ENCODE results near the gene CCDC91. TPM values are rescaled to one million over a fixed set of nuclear protein-coding genes. Genes with fewer than 3 reads are reported as not detected.

Gene CCDC91, protein sequence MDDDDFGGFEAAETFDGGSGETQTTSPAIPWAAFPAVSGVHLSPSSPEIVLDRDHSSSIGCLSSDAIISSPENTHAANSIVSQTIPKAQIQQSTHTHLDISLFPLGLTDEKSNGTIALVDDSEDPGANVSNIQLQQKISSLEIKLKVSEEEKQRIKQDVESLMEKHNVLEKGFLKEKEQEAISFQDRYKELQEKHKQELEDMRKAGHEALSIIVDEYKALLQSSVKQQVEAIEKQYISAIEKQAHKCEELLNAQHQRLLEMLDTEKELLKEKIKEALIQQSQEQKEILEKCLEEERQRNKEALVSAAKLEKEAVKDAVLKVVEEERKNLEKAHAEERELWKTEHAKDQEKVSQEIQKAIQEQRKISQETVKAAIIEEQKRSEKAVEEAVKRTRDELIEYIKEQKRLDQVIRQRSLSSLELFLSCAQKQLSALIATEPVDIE
- total RNA-seq: 10 to 100 TPM; 37.9 to 40.7 TPM
- long read RNA-seq, donor 1, partial matches to known transcripts: 1 of 17 reads
- long read RNA-seq, donor 1, other reads (novel, unspliced or antisense): 13 of 17 reads
- long read RNA-seq, donor 2, transcript CCDC91-205 (11 exons, 1,301 nt): major isoform, 16 of 46 reads
- long read RNA-seq, donor 2, partial matches to known transcripts: 14 of 46 reads
- long read RNA-seq, donor 2, other reads (novel, unspliced or antisense): 15 of 46 reads

DNA sequence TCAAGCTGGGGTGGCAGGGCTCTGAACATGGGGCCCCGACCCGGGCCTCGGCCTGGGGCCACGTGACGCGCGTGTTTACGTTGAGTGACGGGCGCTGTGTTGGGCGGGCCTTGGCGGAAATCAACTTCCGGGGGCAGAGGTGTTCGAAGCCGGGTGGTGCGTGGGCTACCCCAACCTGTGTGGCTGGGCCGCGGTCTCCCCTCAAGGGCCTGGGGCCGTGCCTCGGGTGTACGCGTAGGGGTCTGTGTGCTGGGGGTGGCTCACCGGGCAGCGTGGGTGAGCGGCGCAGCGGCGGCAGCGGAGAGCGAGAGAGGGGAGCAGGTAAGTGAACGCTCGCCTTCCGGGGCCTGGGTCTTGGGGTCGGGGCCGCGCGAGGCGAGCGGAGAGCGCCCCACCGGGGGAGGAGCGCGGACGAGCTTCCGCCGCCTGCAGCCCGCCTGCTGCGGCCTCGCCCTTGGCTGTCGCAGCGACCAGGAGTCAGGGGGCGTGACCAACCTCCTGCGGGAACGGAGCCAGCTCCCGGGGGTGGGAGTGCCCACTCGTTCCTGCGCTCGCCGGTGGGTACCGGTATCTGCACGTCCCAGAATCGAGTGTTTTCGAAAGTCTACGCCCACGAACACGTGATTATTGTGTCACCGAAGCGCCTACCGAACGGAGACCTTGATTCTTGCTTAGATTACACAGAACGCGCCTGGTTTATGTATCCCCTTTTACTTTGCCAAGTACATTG, at the start of gene CCDC91:
Gene CCDC91, plus strand, starts transcription at position 136 of the 730 bp plus-strand sequence. CDS start 66,760 bp downstream, outside the sequence.
- intact Hi-C loops (cut with DNase I): no loop called here
- peak; percentile 96 for DNase-seq (ENCODE audit: low spot score)

DNA sequence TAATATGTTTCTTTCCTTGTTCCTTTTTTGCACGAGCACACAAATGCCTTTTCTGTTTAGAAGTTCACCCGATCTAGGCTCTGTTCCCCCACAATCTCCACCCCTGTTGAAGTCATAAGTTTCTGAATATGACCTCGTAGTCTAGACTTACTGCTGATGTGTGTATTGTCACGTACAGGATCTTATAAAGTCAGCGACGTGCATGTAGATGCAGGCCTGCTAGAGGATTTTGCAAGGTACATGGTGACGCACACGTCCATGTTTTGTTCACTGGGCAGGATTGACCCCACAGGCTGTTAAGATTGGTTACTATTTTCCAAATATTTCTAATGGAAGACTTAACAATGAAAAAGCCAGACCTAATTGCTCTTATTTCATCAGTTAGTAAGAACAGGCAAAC, 46.2 kb upstream of the CCDC91 start:
- intact Hi-C loops (cut with DNase I): no loop called here

DNA sequence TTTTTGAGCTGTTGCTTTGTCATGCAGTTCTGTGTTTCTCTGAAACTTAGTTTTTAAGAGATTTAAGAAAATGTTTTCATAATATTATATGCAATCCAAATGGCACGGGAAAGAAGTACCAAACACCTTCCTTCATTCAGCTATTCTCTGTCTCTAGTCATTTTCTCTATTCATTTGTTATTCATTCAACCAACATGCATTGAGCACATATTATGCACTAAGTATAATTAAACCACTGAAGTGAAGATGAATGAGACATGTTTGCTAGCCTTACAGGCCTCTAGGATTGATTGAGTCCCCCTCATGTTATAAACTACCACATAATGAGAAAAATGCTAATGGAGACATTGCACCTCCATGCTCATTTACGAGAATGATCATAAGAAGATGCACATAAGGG, 45.7 kb upstream of the CCDC91 start:
- DNase-seq (ENCODE audit: low spot score): no peak

More for the DNA sequence above, 46.2 kb upstream of the CCDC91 start:
- no peak for DNase-seq (ENCODE audit: low spot score)

DNA sequence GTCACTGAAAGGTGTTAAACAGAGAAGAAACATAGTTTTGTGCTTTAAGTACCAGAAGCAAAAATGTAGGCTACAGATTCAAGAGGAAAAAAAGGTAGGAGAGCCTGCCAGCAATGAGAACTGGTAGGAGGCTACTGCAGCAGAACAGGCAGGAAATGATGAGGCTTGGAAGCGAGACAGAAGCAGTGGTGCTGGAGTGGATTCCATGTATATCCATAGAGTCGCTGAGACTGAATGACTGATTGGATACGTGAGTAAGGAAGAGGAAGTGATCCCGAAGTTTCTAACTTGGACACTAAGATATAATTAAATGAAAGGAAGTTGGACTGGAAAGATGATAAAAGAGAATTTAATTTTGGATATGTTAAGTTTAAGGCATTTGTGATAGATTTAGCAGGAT, 45.0 kb upstream of the CCDC91 start:
- intact Hi-C loops (cut with DNase I): no loop called here
- no peak for DNase-seq (ENCODE audit: low spot score)

More for the DNA sequence above, 45.7 kb upstream of the CCDC91 start:
- intact Hi-C loops (cut with DNase I): no loop called here

DNA sequence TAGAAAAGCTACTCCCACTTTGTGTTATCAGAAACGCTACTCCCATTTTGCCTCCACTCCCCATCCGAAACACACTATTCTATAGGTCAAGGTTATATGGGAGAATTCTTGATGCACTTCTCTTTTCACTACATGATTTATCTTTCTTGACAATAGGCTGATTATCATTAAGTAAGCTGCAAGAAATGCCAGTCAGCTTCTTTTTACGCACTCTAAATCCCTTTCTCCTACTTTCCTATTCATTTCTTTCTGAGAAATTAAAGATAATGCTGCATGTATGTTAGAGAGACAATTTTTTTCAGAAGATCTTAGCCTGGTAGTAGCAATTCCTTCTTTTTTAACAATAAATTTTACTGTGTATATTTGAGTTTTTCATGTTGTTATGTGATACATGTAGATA, 41.0 kb upstream of the CCDC91 start:
- intact Hi-C loops (cut with DNase I): no loop called here
- DNase-seq (ENCODE audit: low spot score): no peak

DNA sequence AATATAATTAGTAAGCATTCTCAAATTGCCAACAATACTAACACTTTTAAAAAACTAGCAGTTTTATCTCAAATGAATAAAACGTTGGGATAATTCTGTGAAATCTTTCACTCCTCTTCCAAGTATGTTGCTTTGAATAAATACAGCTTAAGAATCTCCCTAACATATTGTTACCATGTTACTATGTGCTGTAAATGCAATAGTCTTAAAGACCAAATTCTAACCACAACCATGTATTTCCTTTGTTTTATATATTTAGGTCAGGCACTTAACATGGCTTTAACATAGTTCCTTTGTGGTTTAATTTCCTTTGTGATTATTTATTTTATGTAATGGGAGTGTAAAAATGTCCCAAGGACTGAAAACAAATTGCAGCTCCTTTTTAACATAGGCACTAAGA, 33.9 kb upstream of the CCDC91 start:
- intact Hi-C loops (cut with DNase I): no loop called here
- no peak for DNase-seq (ENCODE audit: low spot score)

DNA sequence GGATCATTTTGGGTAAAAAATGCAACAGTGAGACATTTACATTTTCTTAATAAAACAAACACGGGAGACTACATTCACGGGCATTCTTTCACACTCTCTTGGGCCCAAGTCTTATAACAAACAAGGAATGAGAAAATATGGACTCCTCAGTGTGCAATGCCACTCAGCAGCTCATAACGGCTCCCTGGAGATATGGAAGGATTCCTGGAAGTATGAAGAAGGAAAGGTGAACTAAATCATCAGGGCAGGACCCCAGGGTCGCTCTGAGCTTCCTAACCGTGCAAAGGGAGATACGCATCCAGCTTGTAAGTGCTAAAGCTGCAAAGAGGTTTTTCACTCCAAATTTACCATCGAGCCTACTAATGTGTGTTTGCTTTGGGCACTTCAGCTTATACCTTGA, 33.5 kb upstream of the CCDC91 start:
- DNase-seq (ENCODE audit: low spot score): no peak
- intact Hi-C loops (cut with DNase I): no loop called here

DNA sequence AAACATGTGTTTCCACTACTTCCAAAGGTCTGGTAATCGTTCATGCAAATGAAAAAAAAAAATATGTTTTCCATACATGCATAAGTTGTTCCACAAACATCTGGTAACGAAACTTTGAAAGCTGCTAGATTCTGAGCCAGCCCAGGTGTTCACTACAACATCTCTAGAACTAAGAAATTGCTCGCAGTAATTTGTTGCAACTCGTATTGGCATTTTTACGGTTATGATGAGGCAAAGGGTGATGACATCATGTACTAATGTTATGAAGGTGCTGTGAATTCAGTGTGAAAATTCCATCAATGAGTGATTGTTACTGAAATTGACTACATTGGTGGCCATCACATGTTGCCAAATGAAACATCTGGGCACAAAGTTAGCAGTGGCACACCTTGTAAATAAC, 31.9 kb upstream of the CCDC91 start:
- no peak for DNase-seq (ENCODE audit: low spot score)
- intact Hi-C loops (cut with DNase I): no loop called here

DNA sequence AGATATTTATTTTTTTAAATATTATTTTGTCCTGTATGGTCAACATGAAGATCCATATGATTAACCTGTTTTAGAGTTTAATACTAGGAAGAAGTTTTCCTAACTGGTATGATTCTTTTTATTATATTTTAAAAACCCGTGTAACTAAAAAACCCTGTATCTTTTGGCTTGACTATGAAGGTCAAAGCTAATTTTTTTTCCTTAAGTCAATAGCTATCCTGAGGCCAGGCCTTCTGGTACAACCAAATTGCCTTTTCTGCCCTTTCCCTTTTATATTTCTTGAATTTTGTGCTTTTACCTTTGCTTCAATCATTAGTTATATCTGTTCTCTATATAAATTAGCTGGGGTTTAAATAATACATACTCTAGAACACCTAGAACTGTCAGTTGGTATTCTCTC, 30.6 kb upstream of the CCDC91 start:
- intact Hi-C loops (cut with DNase I): no loop called here
- no peak for DNase-seq (ENCODE audit: low spot score)

DNA sequence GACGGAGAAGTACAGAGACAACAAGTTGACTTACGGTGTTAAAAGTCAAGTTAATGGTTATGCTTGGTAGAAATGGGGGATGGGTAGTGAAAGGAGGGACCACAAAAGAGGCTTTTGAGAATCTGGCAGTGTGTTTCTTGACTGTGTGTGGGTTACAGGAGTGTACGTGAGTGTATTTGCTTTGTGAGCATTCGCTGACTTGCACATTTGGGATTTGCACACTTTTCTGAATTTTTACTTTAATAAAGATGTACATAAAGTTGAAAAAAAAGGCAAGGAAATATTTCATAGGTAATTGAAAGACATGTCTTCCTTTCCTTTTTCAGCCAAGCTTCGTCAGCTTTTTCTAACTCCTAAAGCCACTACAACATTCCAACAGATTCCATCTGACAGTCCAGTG, 28.6 kb upstream of the CCDC91 start:
- DNase-seq (ENCODE audit: low spot score): no peak
- intact Hi-C loops (cut with DNase I): no loop called here

DNA sequence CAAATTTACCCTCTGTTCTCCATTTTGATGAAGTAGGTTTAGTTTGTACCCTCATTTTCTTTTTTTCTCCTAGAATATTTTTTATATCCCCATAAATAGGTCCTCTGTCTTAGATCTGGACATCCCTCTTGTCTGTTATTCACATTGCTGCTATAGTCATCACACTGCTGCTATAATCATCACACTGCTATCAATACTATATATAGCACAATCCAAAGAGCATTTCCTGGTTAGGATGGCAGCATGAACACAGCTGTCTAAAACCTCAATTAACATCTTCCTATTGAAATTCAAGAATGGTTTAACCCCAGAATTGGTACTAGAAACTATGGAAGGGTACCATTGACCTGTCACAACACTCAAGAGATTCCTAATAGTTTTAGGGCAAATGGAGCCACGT, 27.6 kb upstream of the CCDC91 start:
- DNase-seq (ENCODE audit: low spot score): no peak
- intact Hi-C loops (cut with DNase I): no loop called here

DNA sequence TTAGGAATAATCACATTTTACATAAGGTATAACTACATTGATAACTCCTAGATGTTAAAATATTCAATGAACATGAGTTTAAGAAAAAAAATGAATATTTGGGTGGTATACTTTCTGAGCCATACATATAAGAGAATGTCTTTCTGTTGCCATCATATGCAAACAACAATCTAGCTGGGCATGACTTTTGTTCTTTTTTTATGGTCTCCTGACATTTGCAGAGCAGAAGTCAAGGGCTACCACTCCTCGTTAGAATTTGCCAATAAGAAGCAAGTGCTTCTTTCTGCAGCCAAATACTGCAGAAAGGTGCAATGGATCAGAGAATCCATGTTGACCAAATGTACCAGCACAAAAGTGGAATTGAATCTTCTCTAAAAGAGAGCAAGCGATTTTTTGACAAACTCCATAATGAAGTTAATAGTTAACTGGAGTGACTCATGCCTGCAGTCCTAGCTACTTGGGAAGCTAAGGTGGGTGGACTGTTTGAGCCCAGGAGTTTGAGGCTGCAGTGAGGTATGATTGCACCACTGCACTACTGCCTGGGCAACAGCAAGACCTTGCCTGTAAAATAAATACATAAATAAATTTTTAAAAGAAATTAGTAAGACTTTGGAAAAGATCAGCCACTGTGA, 25.5 kb upstream of the CCDC91 start:
- intact Hi-C loops (cut with DNase I): no loop called here

DNA sequence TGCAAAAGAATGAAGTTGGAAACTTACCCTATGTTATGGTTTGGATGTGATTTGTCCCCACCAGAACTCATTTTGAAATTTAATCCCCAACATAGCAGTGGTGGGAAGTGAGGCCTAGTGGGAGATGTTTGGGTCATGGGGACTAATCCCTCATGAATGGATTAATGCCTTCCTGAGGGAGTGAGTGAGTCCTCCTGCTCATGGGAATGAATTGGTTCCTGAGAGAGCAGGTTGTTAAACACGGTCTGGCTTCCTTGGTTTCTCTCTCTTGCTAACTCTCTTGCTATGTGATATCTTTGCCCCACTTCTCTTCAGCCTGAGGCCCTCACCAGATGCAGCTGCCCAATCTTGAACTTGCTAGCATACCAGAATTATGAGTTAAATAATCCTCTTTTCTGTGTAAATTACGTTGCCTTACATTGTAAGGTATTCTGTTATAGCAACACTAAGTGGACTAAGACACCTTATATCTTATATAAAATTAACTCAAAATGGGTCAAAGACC, 22.2 kb upstream of the CCDC91 start:
- DNase-seq (ENCODE audit: low spot score): no peak
- intact Hi-C loops (cut with DNase I): no loop called here

More for the DNA sequence above, 25.5 kb upstream of the CCDC91 start:
- no peak for DNase-seq (ENCODE audit: low spot score)

DNA sequence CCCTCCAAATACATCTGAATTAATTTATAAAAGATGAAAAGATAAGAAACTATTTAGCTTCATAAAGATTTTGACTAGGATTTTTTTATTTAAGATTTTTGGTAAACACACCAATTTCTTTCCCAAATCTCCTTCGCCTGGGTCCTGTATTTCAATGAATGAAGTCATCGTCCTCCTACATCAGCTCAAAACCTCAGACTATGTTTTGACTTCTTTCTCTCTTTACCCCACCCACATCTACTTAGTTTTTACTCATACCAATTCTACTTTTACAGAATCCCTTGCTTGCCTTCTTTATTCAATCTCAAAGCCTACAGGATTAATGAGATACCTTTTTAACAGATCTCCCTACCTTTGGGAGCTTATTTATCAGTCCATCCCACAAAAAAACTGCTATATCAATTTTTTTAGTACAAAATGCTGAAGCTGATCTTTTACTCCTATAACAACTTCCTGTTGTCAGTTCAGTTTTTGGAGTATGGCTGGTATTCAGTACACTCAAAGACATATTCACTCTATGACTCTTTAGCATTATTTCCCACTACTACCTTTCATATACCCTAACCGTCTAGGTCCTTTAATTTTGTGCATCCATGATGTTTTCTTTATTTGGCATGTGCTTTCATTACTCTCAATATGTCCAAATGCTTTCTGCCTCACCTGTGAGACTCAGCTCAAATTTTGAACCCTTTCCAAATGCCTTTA, 18.7 kb upstream of the CCDC91 start:
- intact Hi-C loops (cut with DNase I): no loop called here

DNA sequence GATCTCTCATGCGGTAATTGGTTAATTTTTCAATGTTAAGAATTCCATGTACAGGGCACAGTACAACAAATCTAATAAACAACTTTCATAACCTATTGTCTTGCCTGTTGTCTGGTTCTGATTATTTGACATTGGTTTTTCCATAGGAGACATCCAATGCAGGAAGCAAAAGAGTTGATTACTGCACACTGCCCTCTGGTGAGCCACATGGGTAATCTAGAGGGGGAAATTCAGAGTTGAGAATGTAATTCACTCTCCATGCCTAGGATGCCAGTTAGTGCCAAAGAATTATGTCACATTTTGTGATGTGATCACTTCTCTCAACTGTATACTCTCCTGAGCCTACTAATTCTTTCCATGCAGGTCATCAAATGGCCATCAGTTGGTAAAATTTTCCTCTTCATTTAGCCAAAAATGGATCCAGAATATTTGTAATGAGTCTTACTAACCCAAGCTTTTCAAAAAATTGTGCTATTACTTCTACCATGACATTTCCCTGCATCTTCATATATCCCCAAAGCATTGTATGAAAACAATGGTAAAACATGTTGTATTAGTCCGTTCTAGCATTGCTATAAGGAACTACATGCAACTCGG, 17.7 kb upstream of the CCDC91 start:
- intact Hi-C loops (cut with DNase I): no loop called here
- no peak for DNase-seq (ENCODE audit: low spot score)

More for the DNA sequence above, 18.7 kb upstream of the CCDC91 start:
- DNase-seq (ENCODE audit: low spot score): no peak

DNA sequence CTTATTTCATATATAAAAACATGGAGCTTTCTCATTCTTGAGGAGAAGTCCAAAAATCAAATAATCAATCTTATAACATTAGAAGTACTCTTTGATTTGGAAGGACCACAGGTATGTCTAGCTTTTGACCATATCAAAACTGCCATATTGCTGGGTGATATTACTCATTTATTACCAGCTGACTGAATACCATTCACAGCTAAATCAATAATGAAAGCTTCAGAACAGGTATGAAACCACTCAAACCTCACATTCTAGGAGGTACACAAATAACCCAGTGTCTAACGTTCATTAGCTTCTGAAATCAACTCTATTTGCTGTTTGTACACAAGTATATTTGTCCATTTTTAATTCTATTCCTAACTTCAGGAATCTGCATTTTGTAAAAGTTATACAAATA, 16.8 kb upstream of the CCDC91 start:
- no peak for DNase-seq (ENCODE audit: low spot score)

DNA sequence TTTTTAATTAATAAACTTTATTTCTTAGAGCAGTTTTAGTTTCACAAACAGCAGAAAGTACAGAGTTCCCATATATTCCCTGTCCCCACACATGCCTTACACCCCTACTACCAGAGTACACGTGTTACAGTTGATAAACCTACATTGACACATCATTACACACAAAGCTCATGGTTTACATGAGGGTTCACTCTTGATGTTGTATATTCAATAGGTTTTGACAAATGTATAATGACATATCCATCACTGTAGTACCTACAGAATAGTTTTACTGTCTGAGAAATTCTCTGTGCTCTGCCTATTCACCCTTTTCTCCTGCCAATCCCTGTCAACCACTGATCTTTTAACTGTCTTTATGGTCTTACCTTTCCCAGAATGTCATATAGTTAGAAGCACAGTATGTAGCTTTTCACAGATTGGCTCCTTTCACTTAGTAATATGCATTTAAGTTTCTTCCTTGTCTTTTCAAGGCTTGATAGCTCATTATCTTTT, 15.1 kb upstream of the CCDC91 start:
- intact Hi-C loops (cut with DNase I): no loop called here
- DNase-seq (ENCODE audit: low spot score): no peak

More for the DNA sequence above, 16.8 kb upstream of the CCDC91 start:
- intact Hi-C loops (cut with DNase I): no loop called here

DNA sequence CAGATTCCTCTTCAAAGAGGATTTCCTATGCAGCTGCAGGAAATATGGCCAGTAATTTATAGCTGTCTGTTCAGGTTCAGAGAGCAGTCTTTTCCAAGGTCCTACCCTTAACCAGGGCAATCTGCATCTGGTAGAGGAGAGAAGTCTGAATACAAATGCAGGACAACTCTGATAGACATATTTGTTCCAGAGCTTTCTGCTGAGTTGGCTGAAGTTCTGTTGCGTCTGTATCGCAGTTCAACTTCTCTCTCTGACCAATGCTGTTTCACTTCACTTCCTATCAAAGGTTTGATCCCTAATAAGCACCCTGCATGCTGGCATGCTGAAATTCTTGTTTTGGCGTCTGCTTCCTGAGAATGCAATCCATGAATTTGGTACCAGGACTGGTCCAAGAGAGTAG, 14.0 kb upstream of the CCDC91 start:
- DNase-seq (ENCODE audit: low spot score): no peak
- intact Hi-C loops (cut with DNase I): no loop called here
